IMR-90 (cell line): ENCODE data around the gene SINHCAF. TPM values are rescaled to one million over a fixed set of nuclear protein-coding genes. Genes with fewer than 3 reads are reported as not detected.

Experiments used
- ATAC-seq: fragments of 200-7000 bp; cut with Tn5 transposase; 2 replicates; pipeline ENCODE4 v1.9.1; 2020; ENCODE audit warnings: low read depth, mild to moderate bottlenecking, moderate library complexity
- BruUV-seq: library from RNA; stranded (reverse); fragments of 400-500 nt; replicated peaks from 2 replicates; lab custom pipeline; 2021; lab: Mats Ljungman, UMichigan
- CTCF ChIA-PET: fragments of 300-600 bp; formaldehyde crosslinking; extraction: SDS; loops from one replicate; lab custom pipeline; 2021; ENCODE audit warnings: antibody characterized with exemption; lab: Yijun Ruan, JAX
- POLR2A ChIA-PET: fragments of 300-600 bp; sonication (Branson Sonifier 250); formaldehyde crosslinking; loops from one replicate; lab custom pipeline; 2022; ENCODE audit warnings: antibody characterized with exemption; ENCODE audit not compliant: unreplicated experiment; lab: Charles Lee
- DNase-seq: peaks from one replicate; pipeline ENCODE4 v3.0.0; 2013
- H2AFZ ChIP-seq: replicated peaks from 2 replicates; pipeline ENCODE3; 2013; ENCODE audit warnings: low read length, mild to moderate bottlenecking; ENCODE audit not compliant: poor library complexity
- H2AK5ac ChIP-seq: 2 replicates; pipeline ENCODE4 v1.6.1; 2013; ENCODE audit warnings: low read depth, low read length, inconsistent platforms
- H2AK9ac ChIP-seq: replicated peaks from 2 replicates; pipeline ENCODE3; 2013; ENCODE audit warnings: mild to moderate bottlenecking, low read depth, low read length, moderate library complexity; ENCODE audit not compliant: poor library complexity
- H2BK120ac ChIP-seq: 2 replicates; pipeline ENCODE4 v1.6.1; 2013; ENCODE audit warnings: low read depth, low read length, inconsistent platforms
- H2BK15ac ChIP-seq: 3 replicates; pipeline ENCODE4 v1.6.1; 2013; ENCODE audit warnings: low read depth, low read length, inconsistent platforms
- H2BK20ac ChIP-seq: 2 replicates; pipeline ENCODE4 v1.6.1; 2013; ENCODE audit warnings: low read depth, mild to moderate bottlenecking, inconsistent platforms, low read length, moderate library complexity
- H2BK5ac ChIP-seq: 2 replicates; pipeline ENCODE4 v1.6.1; 2013; ENCODE audit warnings: mild to moderate bottlenecking, low read depth, low read length, inconsistent platforms; ENCODE audit not compliant: poor library complexity, severe bottlenecking
- H3K14ac ChIP-seq: replicated peaks from 2 replicates; pipeline ENCODE4 v1.6.1; 2013; ENCODE audit warnings: low read depth, low read length, inconsistent platforms
- H3K18ac ChIP-seq: 2 replicates; pipeline ENCODE4 v1.6.1; 2013; ENCODE audit warnings: low read depth, low read length, control low read depth
- H3K23ac ChIP-seq: 2 replicates; pipeline ENCODE4 v1.6.1; 2013; ENCODE audit warnings: low read depth, low read length, inconsistent platforms
- H3K27ac ChIP-seq: 2 replicates; pipeline ENCODE4 v1.5.1; 2013; ENCODE audit warnings: mild to moderate bottlenecking, control low read depth, low read length; ENCODE audit not compliant: insufficient read depth
- H3K27me3 ChIP-seq: 2 replicates; pipeline ENCODE4 v1.6.1; 2013; ENCODE audit warnings: low read length; ENCODE audit not compliant: control insufficient read depth, insufficient read depth
- H3K36me3 ChIP-seq: 2 replicates; pipeline ENCODE4 v1.6.1; 2013; ENCODE audit warnings: low read length, mixed read lengths; ENCODE audit not compliant: control insufficient read depth, insufficient read depth
- H3K4ac ChIP-seq: 2 replicates; pipeline ENCODE4 v1.6.1; 2013; ENCODE audit warnings: low read depth, low read length, inconsistent platforms
- H3K4me1 ChIP-seq: 2 replicates; pipeline ENCODE4 v1.6.1; 2013; ENCODE audit warnings: low read length, mixed read lengths; ENCODE audit not compliant: control insufficient read depth, insufficient read depth
- H3K4me2 ChIP-seq: 2 replicates; pipeline ENCODE4 v1.6.1; 2013; ENCODE audit warnings: low read depth, mild to moderate bottlenecking, control low read depth, low read length, moderate library complexity
- H3K4me3 ChIP-seq: 2 replicates; pipeline ENCODE4 v1.5.1; 2013; ENCODE audit warnings: low read depth, mild to moderate bottlenecking, control low read depth, low read length, moderate library complexity; ENCODE audit not compliant: insufficient read depth
- H3K56ac ChIP-seq: 2 replicates; pipeline ENCODE4 v1.6.1; 2013; ENCODE audit warnings: low read length, inconsistent platforms; ENCODE audit not compliant: insufficient read depth; ENCODE audit errors: extremely low read depth
- H3K79me1 ChIP-seq, 2 experiments: 2 replicates each; pipeline ENCODE4 v1.6.1; 2013; ENCODE audit warnings: low read length in 2 of 2, inconsistent platforms in 1 of 2, low read depth in 1 of 2
- H3K9ac ChIP-seq: 2 replicates; pipeline ENCODE4 v1.6.1; 2013; ENCODE audit warnings: low read depth, low read length, control low read depth
- H3K9me1 ChIP-seq: 2 replicates; pipeline ENCODE4 v1.6.1; 2013; ENCODE audit warnings: low read length, inconsistent platforms; ENCODE audit not compliant: insufficient read depth
- H3K9me3 ChIP-seq: 2 replicates; pipeline ENCODE4 v1.6.1; 2013; ENCODE audit warnings: low read length; ENCODE audit not compliant: control insufficient read depth, insufficient read depth
- H4K20me1 ChIP-seq: 2 replicates; pipeline ENCODE4 v1.6.1; 2013; ENCODE audit warnings: low read length, inconsistent platforms; ENCODE audit not compliant: insufficient read depth
- H4K5ac ChIP-seq: 2 replicates; pipeline ENCODE4 v1.6.1; 2013; ENCODE audit warnings: mild to moderate bottlenecking, low read depth, low read length, control low read depth
- H4K8ac ChIP-seq, 2 experiments: 2 replicates each; pipeline ENCODE4 v1.6.1; 2013; ENCODE audit warnings: low read depth in 2 of 2, low read length in 2 of 2, control low read depth in 1 of 2, inconsistent platforms in 1 of 2
- H4K91ac ChIP-seq: 2 replicates; pipeline ENCODE4 v1.6.1; 2013; ENCODE audit warnings: low read depth, low read length, inconsistent platforms; ENCODE audit not compliant: insufficient read depth
- MAZ ChIP-seq: IDR thresholded peaks from 2 replicates; pipeline ENCODE4 v1.6.1; 2012; ENCODE audit warnings: low read depth, mild to moderate bottlenecking, low read length, improper control_type of control experiment, moderate library complexity, borderline replicate concordance
- MXI1 ChIP-seq: IDR thresholded peaks from 2 replicates; pipeline ENCODE4 v1.6.1; 2012; ENCODE audit warnings: low read depth, mild to moderate bottlenecking, low read length, moderate library complexity, borderline replicate concordance
- RFX5 ChIP-seq: IDR thresholded peaks from 2 replicates; pipeline ENCODE4 v1.8.0; 2012; ENCODE audit warnings: low read depth, mild to moderate bottlenecking, low read length, moderate library complexity
- WGBS, 2 experiments: methylation state at CpG; one replicate each; pipeline versions ENCODE4 v1.1.5 to v1.1.7; 2013; ENCODE audit warnings: missing lambda C conversion rate in 2 of 2; ENCODE audit not compliant: insufficient read length in 1 of 2; ENCODE audit errors: extremely low coverage in 2 of 2; 5-methylcytosine and 5-hydroxymethylcytosine counted together
- dilution Hi-C: fragments of 300-500 bp; cut with HindIII; formaldehyde crosslinking; loops from one replicate; pipeline ENCODE4 v1.14.3; 2018; ENCODE audit warnings: low sequenced_read_pairs; ENCODE audit not compliant: unreplicated experiment
- in situ Hi-C: fragments of 300-500 bp; cut with MboI; formaldehyde crosslinking; loops from 3 replicates; pipeline ENCODE4 v1.14.3; 2019; ENCODE audit warnings: low sequenced_read_pairs, inconsistent platforms, mixed read lengths
- intact Hi-C: fragments of 100-400 bp; cut with micrococcal nuclease; formaldehyde crosslinking; loops from 2 replicates; pipeline ENCODE4 v1.10.0; 2022
- polyA plus RNA-seq, 3 experiments: library from polyadenylated mRNA; depleted of rRNA; stranded (reverse); fragments of >200 nt; gene quantifications; 2 replicates each; pipeline ENCODE4 v1.2.3, GENCODE V29; 2012; ENCODE audit warnings: low replicate concordance in 1 of 3
- total RNA-seq: library from RNA; depleted of rRNA; stranded (reverse); fragments of >200 nt; gene quantifications from 2 replicates; pipeline ENCODE4 v1.2.3, GENCODE V29; 2012

Gene SINHCAF
- total and polyA plus RNA-seq, 2 of the 4 experiments (the other 2 are of a cell fraction) = 21.6 to 30.8 TPM

- no peak overlapping the region for H3K14ac ChIP-seq
- no peak overlapping the region for H2AFZ ChIP-seq
- no peak overlapping the region for H3K23ac ChIP-seq
- no peak overlapping the region for H3K27ac ChIP-seq
- no peak overlapping the region for H3K56ac ChIP-seq
- DNase-seq = no peak
- dilution Hi-C loops = no loop called here
- ChIA-PET CTCF (no interaction called here), POLR2A (no interaction called here)
- no TSS peak for BruUV-seq
- no peaks in the 10 kb centered on the region for H3K9me1 ChIP-seq
- H3K4me2 ChIP-seq = no peak overlapping the region
- no peak overlapping the region for H2BK15ac ChIP-seq
- H3K27me3 ChIP-seq = peaks cover 19% of the 10 kb centered on the region
- no peaks in the 10 kb centered on the region for H3K79me1 ChIP-seq
- no peak overlapping the region for H2AK9ac ChIP-seq
- no peaks in the 10 kb centered on the region for H3K9me3 ChIP-seq
- intact Hi-C loops = no loop called here
- no peak overlapping the region for H2BK5ac ChIP-seq
- WGBS, 2 experiments = no CpG with 5 or more reads among the region's 2 CpGs
- in situ Hi-C loops = no loop called here
- no peak overlapping the region for H4K8ac ChIP-seq
- H3K18ac ChIP-seq = no peak overlapping the region
- no peaks in the 10 kb centered on the region for H4K20me1 ChIP-seq
- H4K5ac ChIP-seq = no peak overlapping the region
- ATAC-seq = no peak
- no peak overlapping the region for H3K9ac ChIP-seq
- no peak overlapping the region for H3K4ac ChIP-seq
- H2AK5ac ChIP-seq = no peak overlapping the region
- H3K4me1 ChIP-seq = no peaks in the 10 kb centered on the region
- H2BK20ac ChIP-seq = no peak overlapping the region
- no peak overlapping the region for H2BK120ac ChIP-seq
- no peak overlapping the region for H3K4me3 ChIP-seq
- H3K36me3 ChIP-seq = no peaks in the 10 kb centered on the region
- TF ChIP-seq MAZ (no peak), RFX5 (no peak), MXI1 (no peak)
- no peak overlapping the region for H4K91ac ChIP-seq
These were observed 77.1 kb downstream of the SINHCAF start for GRCh38 chr12:31248815-31249214.
